Measurements from ENCODE around the gene RFPL3. TPM values are rescaled to one million over a fixed set of nuclear protein-coding genes. Genes with fewer than 3 reads are reported as not detected.

Gene RFPL3
- total and polyA plus RNA-seq, 2 experiments from 2014 or later: not detected

DNA sequence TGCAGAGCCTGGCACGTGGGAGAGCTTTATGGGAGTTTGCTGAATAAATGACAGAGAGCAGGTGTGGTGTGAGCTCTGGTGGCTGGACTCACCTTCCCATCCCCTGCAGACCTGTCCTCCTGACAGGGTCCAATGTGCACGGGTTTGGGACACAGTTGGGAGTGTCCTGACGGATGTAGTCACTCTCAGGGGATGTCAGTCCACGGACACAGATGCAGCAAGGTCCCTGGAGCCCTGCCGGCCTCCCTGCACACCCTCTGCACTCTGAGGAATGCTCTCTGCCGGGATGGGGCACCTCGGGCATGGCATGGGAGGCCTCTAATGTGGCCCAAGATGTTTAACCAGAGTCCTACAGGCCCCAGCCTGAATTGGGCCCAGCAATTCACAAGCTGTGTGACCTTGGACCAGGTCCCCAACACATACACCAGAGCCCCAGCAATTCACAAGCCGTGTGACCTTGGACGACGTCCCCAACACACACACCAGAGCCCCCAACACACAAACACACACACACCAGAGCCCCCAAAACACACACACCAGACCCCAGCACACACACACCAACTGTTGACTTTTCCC, 30.0 kb upstream of the RFPL3 start:
- H3K36me3 ChIP-seq (replicated peaks; ENCODE audit: insufficient read depth, low read depth): no peaks in the 10 kb centered on the region
- no peak for TF ChIP-seq EZH2phosphoT487 (IDR thresholded peaks at IDR 0.05; ENCODE audit: low read depth, severe bottlenecking, unreplicated experiment)
- no peak for TF ChIP-seq EZH2 (IDR thresholded peaks at IDR 0.05; ENCODE audit: borderline replicate concordance)
- TF ChIP-seq, protein P1, sequence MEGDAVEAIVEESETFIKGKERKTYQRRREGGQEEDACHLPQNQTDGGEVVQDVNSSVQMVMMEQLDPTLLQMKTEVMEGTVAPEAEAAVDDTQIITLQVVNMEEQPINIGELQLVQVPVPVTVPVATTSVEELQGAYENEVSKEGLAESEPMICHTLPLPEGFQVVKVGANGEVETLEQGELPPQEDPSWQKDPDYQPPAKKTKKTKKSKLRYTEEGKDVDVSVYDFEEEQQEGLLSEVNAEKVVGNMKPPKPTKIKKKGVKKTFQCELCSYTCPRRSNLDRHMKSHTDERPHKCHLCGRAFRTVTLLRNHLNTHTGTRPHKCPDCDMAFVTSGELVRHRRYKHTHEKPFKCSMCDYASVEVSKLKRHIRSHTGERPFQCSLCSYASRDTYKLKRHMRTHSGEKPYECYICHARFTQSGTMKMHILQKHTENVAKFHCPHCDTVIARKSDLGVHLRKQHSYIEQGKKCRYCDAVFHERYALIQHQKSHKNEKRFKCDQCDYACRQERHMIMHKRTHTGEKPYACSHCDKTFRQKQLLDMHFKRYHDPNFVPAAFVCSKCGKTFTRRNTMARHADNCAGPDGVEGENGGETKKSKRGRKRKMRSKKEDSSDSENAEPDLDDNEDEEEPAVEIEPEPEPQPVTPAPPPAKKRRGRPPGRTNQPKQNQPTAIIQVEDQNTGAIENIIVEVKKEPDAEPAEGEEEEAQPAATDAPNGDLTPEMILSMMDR (IDR thresholded peaks at IDR 0.05; ENCODE audit: poor library complexity): no peak
- H3K27ac ChIP-seq: no peak overlapping the region
- H4K20me1 ChIP-seq (ENCODE audit: insufficient read depth, poor library complexity, severe bottlenecking): no peaks in the 10 kb centered on the region
- H3K4me1 ChIP-seq (ENCODE audit: insufficient read depth): no peaks in the 10 kb centered on the region
- H2AFZ ChIP-seq: no peak overlapping the region
- no peaks in the 10 kb centered on the region for H3K27me3 ChIP-seq
- no peak for DNase-seq (ENCODE audit: low spot score)
- no peaks in the 10 kb centered on the region for H3K79me2 ChIP-seq
- H3K9me3 ChIP-seq (ENCODE audit: low read depth): no peaks in the 10 kb centered on the region
- H3K4me2 ChIP-seq: no peak overlapping the region
- no peak overlapping the region for H3K4me3 ChIP-seq
- WGBS (ENCODE audit: low lambda C conversion rate, missing lambda C conversion rate): 85% methylated on average over 10 of the region's 10 CpGs
- no peaks in the 10 kb centered on the region for H3K9me2 ChIP-seq (replicated peaks; ENCODE audit: insufficient read depth)

DNA sequence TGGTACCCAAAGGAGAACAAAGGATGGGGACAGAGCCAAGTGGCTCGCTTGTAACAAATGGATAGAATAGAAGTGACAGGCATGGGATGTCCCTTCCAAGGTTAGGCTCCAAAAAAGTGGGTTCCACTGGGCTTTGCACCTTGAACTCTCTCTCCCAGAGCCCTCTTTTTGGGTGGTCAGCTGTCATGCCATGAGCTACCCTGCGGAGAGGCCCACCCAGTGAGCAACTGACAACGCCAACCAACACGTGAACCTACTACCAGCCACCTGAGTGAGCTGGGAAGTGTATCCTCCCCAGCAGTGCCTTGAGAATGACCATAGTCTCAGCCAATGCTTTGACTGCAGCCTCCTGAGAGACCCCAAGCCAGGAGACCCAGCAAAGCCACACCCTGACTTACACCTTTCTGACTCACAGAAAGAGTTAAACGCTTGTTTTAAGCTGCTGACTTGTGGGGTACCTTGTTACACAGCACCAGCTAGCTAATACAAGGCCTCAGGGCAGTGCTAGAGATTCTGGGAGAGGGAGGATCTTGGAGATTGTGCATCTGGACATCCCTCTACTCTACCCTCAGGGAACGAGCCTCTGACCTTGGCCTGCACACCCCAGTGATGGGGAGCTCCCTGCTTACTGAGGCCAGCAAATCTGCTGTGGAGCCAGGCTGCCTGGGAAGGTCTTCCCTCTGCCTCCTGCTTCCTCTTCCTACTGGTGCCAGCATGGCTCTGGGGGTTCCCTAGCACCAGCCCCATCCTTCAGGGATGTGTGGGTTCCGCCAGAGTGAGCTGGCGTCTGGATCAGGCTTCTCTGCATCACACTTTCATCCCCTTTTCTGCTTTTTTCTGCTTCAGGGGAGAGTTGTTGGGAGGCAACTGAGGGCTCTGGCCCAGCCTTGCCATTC, 29.1 kb upstream of the RFPL3 start:
- TF ChIP-seq, protein P1 (IDR thresholded peaks at IDR 0.05; ENCODE audit: poor library complexity): no peak
- TF ChIP-seq EZH2phosphoT487 (IDR thresholded peaks at IDR 0.05; ENCODE audit: low read depth, severe bottlenecking, unreplicated experiment) (no peak), EZH2 (IDR thresholded peaks at IDR 0.05; ENCODE audit: borderline replicate concordance) (no peak)
- H3K4me3 ChIP-seq: no peak overlapping the region
- 93% methylated on average over 8 of the region's 8 CpGs for WGBS (ENCODE audit: low lambda C conversion rate, missing lambda C conversion rate)
- H2AFZ ChIP-seq: no peak overlapping the region
- DNase-seq (ENCODE audit: low spot score): no peak
- H3K27ac ChIP-seq: no peak overlapping the region
- H3K36me3 ChIP-seq (replicated peaks; ENCODE audit: insufficient read depth, low read depth): no peaks in the 10 kb centered on the region
- no peaks in the 10 kb centered on the region for H3K27me3 ChIP-seq
- H3K9me2 ChIP-seq (replicated peaks; ENCODE audit: insufficient read depth): no peaks in the 10 kb centered on the region
- no peak overlapping the region for H3K4me2 ChIP-seq
- no peaks in the 10 kb centered on the region for H3K9me3 ChIP-seq (ENCODE audit: low read depth)
- no peaks in the 10 kb centered on the region for H4K20me1 ChIP-seq (ENCODE audit: insufficient read depth, poor library complexity, severe bottlenecking)
- no peaks in the 10 kb centered on the region for H3K4me1 ChIP-seq (ENCODE audit: insufficient read depth)
- H3K79me2 ChIP-seq: no peaks in the 10 kb centered on the region

DNA sequence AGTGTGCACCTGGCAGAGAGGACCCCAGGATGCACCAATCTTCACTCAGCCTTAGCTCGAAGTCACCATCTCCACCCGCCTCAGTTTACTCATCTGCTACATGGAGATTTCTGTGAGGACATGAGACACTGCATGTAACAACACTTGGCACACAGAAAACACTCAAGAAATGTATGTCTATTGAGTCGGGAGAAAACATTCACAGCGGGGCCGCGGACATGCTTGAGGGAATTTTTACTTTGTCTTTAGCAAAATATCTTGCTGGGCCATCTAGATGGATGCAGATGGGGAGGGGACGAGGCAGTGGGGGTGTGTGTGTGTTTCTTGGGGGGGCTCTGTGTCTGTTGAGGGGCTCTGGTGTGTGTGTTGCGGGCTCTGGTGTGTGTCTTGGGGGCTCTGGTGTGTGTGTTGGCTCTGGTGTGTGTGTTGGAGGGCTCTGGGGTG, 28.4 kb upstream of the RFPL3 start:
- H3K79me2 ChIP-seq: no peaks in the 10 kb centered on the region
- no peaks in the 10 kb centered on the region for H3K9me3 ChIP-seq (ENCODE audit: low read depth)
- no peak for TF ChIP-seq EZH2phosphoT487 (IDR thresholded peaks at IDR 0.05; ENCODE audit: low read depth, severe bottlenecking, unreplicated experiment)
- TF ChIP-seq, protein P1 (IDR thresholded peaks at IDR 0.05; ENCODE audit: poor library complexity): no peak
- no peak for TF ChIP-seq EZH2 (IDR thresholded peaks at IDR 0.05; ENCODE audit: borderline replicate concordance)
- no peaks in the 10 kb centered on the region for H3K9me2 ChIP-seq (replicated peaks; ENCODE audit: insufficient read depth)
- H3K27me3 ChIP-seq: no peaks in the 10 kb centered on the region
- H3K4me2 ChIP-seq: no peak overlapping the region
- H3K27ac ChIP-seq: no peak overlapping the region
- no peak for DNase-seq (ENCODE audit: low spot score)
- no peaks in the 10 kb centered on the region for H3K4me1 ChIP-seq (ENCODE audit: insufficient read depth)
- H2AFZ ChIP-seq: no peak overlapping the region
- H3K4me3 ChIP-seq: no peak overlapping the region
- H3K36me3 ChIP-seq (replicated peaks; ENCODE audit: insufficient read depth, low read depth): no peaks in the 10 kb centered on the region
- WGBS (ENCODE audit: low lambda C conversion rate, missing lambda C conversion rate): 75% methylated on average over 8 of the region's 8 CpGs
- no peaks in the 10 kb centered on the region for H4K20me1 ChIP-seq (ENCODE audit: insufficient read depth, poor library complexity, severe bottlenecking)
